ENCODE results near the gene ETV7. TPM values are rescaled to one million over a fixed set of nuclear protein-coding genes. Genes with fewer than 3 reads are reported as not detected.

The ETV7 gene
- total RNA-seq, 2 experiments from 2014 or later: 2.8 to 3.1 TPM

DNA sequence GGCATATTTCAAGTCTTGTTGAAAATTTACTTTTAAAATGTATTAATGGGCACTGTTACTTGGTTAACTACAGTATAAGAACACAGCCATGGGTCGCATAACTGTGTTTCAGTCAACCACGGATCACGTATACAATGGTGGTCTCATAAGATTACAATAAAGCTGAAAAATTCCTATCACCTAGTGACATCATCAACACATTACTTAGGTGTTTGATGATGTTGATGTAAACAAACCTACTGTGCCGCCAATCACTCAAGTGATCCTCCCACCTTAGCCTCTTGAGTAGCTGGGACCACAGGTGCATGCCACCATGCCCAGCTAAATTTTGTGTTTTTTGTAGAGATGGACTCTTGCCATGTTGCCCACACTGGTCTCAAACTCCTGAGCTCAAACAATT is 16.7 kb upstream of the ETV7 start:
- Mint-ChIP-seq H3K36me3 (no peaks in the 10 kb centered on the region), H3K4me3 (no peak overlapping the region), H3K9me3 (no peaks in the 10 kb centered on the region), H3K4me1 (no peaks in the 10 kb centered on the region), H3K27ac (no peak overlapping the region), H3K27me3 (peaks cover 17% of the 10 kb centered on the region)
- DNase-seq: no peak

DNA sequence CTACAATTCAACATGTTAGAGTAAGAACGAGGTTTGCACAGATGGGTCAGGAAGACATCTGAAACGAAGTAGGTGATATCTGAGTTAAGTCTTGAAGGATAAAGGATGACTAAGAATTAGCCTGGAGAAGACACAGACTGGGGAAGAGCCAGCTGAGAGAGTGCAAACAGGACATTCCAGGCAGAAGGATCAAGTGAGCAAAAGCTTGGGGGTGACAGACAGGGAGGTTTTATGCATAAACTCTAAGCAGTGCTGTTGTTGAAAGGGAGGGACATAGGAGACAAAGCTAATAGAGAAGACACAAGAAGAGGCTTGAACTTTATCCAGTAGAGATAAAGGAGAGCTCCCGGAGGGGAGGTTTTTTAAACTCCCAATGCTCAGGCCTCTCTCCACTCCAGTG is 15.0 kb upstream of the ETV7 start:
- Mint-ChIP-seq H3K4me1 (no peaks in the 10 kb centered on the region), H3K27me3 (peaks cover 13% of the 10 kb centered on the region), H3K36me3 (no peaks in the 10 kb centered on the region), H3K9me3 (no peaks in the 10 kb centered on the region), H3K27ac (no peak overlapping the region), H3K4me3 (no peak overlapping the region)
- DNase-seq: no peak

DNA sequence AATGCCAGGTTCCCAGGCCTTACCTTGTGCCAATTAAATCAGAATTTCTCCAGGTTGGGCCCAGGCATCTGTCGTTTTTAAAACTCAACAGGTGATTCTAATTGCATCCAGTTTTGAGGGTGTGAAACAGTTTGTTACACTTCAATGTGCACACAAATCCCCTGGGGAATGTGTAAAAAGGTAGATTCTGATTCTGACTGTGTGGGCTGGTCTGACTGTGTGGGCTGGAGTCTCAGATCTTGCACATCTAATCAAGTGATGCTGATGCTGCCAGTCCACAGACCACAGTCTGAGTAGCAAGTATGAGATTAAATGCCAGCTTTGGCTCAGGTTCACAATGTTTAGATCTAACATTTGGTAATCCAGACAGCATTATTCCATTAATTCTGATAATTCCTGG is 12.5 kb upstream of the ETV7 start:
- Mint-ChIP-seq H3K4me3 (no peak overlapping the region), H3K9me3 (no peaks in the 10 kb centered on the region), H3K4me1 (no peaks in the 10 kb centered on the region), H3K27me3 (peaks cover 7% of the 10 kb centered on the region), H3K27ac (no peak overlapping the region), H3K36me3 (no peaks in the 10 kb centered on the region)
- DNase-seq: no peak

DNA sequence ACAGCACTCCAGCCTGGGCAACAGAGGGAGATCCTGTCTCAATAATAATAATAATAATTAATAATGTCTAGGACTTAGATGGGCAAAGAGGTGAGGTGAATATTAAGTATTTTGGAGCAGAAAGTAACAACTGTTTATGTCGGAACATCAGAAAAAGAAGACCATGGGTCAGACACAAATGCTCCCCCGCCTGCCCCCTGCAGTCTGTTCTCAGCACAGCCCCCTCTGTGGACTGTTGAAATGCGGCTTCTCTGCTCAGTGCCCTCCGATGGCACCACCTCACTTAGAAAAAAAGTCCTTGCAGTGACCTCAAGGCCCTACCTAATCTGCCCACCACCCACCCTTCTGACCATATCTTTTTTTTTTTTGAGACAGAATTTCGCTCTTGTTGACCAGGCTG is 5.2 kb upstream of the ETV7 start:
- Mint-ChIP-seq H3K4me1 (peaks cover 5% of the 10 kb centered on the region), H3K4me3 (no peak overlapping the region), H3K27me3 (peaks cover 25% of the 10 kb centered on the region), H3K36me3 (no peaks in the 10 kb centered on the region), H3K9me3 (no peaks in the 10 kb centered on the region), H3K27ac (no peak overlapping the region)
- DNase-seq: no peak

DNA sequence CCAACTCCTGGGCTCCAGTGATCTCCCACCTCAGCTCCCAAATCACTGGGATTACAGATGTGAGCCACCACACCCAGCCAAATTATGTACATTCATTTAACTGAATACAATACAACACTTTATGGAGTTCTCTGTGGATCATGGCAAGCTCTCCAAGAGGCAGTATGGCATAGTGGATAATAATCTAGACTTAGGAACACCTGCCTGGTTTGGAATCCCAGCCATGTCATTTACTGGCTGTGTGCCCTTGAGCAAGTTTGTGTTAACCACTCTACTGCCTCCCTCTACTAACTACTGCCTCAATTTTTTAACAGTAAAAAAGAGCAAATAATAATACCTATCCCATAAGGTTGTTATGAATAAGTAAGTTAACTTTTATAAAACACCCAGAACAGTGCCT is 1.9 kb upstream of the ETV7 start:
- H3K9me3 Mint-ChIP-seq: no peaks in the 10 kb centered on the region
- H3K27me3 Mint-ChIP-seq: peaks cover 43% of the 10 kb centered on the region
- H3K4me3 Mint-ChIP-seq: no peak overlapping the region
- H3K4me1 Mint-ChIP-seq: peaks cover 15% of the 10 kb centered on the region
- no peaks in the 10 kb centered on the region for H3K36me3 Mint-ChIP-seq
- DNase-seq: no peak
- H3K27ac Mint-ChIP-seq: no peak overlapping the region

DNA sequence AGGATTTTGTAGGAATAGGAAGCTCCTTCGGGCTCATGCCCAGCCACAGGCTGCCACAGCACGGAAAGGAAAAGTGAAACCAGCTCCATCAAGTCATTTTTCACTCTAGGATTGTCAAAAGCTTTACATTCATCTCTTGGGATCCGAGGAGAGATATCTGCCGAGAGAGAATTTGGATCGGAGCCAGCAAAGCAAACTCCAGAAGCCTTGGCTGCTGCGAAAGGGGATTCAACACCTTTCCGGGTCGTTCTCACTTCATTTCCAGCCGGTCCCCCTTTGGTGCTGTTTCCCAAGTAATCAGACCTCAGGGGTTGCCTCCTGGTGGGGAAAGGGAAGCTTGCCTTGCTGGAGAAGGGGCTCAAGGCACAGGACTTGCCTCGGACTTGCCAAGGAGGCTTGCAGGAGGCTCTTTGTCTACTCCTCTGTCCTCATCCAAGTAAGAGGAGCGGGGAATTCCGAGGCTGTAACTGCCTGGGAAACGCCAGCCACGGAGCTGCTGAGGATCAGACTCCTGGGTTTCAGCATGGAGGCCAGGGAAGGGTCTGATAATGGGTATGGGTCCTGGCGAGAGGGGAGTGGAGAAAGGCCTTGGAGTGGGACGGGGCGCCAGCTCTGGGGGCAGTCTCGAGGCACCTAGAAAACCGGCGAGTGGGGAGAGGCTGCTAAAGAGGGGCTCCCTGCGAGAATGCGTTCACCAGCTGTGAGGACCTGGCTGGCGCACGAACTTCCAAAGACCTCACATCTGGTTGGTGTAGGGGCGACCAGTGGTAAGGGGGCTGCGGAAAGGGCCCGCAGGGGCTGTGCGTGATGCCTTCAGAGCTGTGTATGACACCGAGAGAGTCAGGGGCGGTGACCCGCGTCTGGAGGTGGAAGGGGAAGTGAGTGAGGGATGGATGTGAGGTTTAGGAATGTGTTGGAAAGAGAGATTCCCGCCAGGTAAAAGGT is 702 bp downstream of the ETV7 start:
- peak overlapping the region; percentile 86 for H3K4me3 Mint-ChIP-seq
- H3K9me3 Mint-ChIP-seq: no peaks in the 10 kb centered on the region
- H3K36me3 Mint-ChIP-seq: no peaks in the 10 kb centered on the region
- H3K27me3 Mint-ChIP-seq: peaks cover 43% of the 10 kb centered on the region
- H3K4me1 Mint-ChIP-seq: peaks cover 15% of the 10 kb centered on the region
- H3K27ac Mint-ChIP-seq: peak overlapping the region; percentile 75
- DNase-seq: peak; percentile 13

DNA sequence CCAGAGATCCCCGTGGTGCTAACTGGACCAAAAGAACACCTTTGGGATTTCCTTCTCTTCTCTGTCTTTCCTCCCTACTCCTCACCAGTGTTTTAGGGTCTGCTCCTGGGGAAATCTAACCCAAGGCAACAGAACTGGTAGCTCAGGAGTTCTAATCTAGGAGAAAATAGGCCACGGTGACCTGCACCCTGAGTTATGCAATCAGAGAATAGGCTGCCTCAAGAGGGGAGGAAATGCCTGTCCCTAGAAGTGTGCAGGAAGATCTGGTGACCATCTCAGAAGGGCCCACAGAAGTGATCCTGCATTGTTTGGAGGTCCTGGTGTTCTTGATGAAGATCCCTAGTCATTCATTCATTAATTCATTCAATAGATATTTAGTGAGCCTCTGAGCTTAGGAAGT is 3.4 kb downstream of the ETV7 start:
- Mint-ChIP-seq H3K27me3 (peaks cover 27% of the 10 kb centered on the region), H3K9me3 (no peaks in the 10 kb centered on the region), H3K36me3 (no peaks in the 10 kb centered on the region), H3K4me1 (peaks cover 15% of the 10 kb centered on the region), H3K27ac (no peak overlapping the region), H3K4me3 (no peak overlapping the region)
- no peak for DNase-seq

DNA sequence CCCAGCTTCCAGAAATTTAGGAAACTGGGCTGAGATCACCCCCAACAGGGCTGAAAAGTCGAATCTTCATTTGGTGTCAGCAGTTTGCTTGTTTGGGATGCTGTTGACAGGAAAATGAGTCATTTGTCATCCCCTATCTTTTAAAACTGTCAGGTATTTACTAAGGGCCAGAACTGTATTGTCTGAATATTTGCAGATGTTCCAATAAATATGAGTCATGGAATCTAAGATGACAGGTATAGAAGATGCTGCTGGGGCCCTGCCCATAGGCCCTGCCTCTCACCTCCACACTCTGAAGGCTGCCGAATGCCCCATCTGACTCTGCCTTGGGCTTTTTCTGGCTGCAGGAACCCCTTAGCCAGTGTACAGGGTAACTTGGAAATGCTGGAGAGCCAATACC is 3.9 kb downstream of the ETV7 start:
- H3K4me1 Mint-ChIP-seq: peaks cover 15% of the 10 kb centered on the region
- peaks cover 25% of the 10 kb centered on the region for H3K27me3 Mint-ChIP-seq
- H3K9me3 Mint-ChIP-seq: no peaks in the 10 kb centered on the region
- H3K27ac Mint-ChIP-seq: no peak overlapping the region
- no peak overlapping the region for H3K4me3 Mint-ChIP-seq
- H3K36me3 Mint-ChIP-seq: no peaks in the 10 kb centered on the region
- DNase-seq: no peak

DNA sequence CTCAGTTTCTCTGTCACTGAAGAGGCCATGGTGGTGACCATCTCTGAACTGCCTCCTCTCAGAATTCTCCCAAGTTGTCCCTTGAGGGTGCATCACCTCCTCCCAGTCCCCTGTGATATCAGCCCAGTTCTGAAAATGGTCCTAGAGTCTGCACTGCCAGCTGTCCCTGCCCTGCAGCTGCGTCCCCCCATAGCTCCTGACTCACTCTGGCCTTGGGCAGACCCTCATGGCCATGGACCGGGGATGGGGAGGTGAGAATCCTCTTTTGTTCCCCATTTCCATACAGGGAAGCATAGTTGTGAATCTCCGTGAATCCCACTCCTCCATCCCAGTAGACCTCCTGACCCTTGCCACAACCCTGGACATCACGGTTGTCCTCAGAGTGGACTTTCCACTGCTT is 4.5 kb downstream of the ETV7 start:
- Mint-ChIP-seq H3K4me3 (no peak overlapping the region), H3K27ac (no peak overlapping the region), H3K9me3 (no peaks in the 10 kb centered on the region), H3K4me1 (peaks cover 11% of the 10 kb centered on the region), H3K36me3 (no peaks in the 10 kb centered on the region), H3K27me3 (peaks cover 19% of the 10 kb centered on the region)
- DNase-seq: no peak

DNA sequence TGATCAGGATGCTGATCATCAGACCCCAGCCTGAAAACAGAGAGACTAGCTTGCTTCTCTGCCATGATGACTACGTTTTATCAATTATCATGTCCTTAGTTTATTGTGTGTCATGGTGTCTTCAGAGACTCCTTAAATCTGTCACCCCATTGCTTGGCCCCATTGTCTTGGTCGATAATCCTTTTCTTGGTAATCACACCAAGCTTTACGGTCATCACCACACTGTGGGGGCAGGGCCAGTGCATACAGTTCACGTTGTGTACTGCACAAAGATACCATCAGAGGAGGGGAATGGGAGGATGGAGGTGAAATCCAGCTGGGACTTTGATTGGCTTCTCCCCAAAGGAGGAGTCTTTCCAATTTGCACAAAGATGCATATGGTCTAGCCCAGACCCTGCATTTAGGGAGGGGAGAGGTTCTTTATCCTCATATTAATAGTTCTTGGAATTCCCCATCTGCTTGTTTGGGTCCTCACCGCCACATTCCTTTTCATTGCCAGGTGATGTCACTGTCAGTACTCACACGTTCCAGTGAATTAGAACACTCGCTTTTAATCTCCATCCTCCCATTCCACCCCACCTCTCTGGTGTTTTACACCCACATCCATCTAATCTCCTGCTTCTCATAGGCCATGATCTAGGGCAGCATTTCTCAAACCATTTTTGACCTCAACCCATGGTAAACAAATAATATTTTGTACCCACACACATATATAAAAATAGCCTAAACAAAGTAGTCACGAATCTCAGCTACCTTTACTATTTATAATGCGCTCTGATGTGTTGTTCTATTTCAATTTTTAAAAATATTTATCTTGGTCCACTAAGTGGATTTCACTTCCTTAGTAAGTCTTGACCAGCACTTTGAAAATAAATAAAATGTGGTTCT is 5.7 kb downstream of the ETV7 start:
- H3K27me3 Mint-ChIP-seq: peaks cover 10% of the 10 kb centered on the region
- H3K4me3 Mint-ChIP-seq: no peak overlapping the region
- H3K27ac Mint-ChIP-seq: no peak overlapping the region
- H3K36me3 Mint-ChIP-seq: no peaks in the 10 kb centered on the region
- H3K9me3 Mint-ChIP-seq: no peaks in the 10 kb centered on the region
- DNase-seq: no peak
- H3K4me1 Mint-ChIP-seq: peaks cover 6% of the 10 kb centered on the region

DNA sequence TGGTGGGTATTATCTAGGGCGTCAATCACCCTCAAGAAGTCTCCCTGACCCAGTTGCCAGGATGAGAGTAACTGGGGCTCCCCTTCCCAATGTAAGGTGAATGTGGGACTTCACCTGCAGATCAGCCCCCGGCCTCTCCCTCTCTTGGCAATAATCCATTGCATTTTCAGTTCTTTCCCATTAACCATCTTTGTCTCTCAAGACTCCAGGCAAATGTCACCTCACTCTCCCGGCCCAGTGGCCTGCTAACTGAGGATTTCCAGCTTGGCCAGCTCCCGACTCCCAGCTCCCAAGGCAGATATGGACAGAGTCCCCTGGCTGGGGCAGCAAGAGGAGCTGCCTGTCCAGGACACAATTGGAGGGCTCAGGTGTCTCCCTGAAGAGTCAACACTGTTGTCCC is 7.3 kb downstream of the ETV7 start:
- no peaks in the 10 kb centered on the region for H3K9me3 Mint-ChIP-seq
- H3K27me3 Mint-ChIP-seq: no peaks in the 10 kb centered on the region
- H3K4me1 Mint-ChIP-seq: no peaks in the 10 kb centered on the region
- H3K27ac Mint-ChIP-seq: no peak overlapping the region
- no peak for DNase-seq
- H3K4me3 Mint-ChIP-seq: no peak overlapping the region
- H3K36me3 Mint-ChIP-seq: no peaks in the 10 kb centered on the region

DNA sequence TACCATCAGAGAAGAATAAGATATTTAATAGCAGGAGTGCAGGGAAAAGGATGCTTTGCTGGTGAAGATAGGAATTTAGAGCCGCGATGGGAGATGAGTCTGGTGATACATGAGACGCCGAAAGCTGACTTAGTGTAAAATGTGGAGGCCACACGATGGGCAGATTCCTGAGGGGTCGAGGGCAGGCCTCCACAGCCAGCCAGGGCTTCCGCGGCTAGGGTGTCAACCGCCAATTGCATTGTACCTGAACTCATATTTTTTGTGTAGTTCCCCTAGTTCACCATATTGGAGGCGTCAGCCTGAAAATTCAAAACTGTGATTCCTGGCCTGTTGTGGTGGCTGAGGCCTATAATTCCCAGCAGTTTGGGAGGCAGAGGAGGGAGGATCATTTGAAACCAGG is 8.5 kb downstream of the ETV7 start:
- no peak for DNase-seq
- H3K27me3 Mint-ChIP-seq: no peaks in the 10 kb centered on the region
- no peaks in the 10 kb centered on the region for H3K9me3 Mint-ChIP-seq
- H3K4me3 Mint-ChIP-seq: no peak overlapping the region
- no peaks in the 10 kb centered on the region for H3K4me1 Mint-ChIP-seq
- H3K36me3 Mint-ChIP-seq: no peaks in the 10 kb centered on the region
- no peak overlapping the region for H3K27ac Mint-ChIP-seq

DNA sequence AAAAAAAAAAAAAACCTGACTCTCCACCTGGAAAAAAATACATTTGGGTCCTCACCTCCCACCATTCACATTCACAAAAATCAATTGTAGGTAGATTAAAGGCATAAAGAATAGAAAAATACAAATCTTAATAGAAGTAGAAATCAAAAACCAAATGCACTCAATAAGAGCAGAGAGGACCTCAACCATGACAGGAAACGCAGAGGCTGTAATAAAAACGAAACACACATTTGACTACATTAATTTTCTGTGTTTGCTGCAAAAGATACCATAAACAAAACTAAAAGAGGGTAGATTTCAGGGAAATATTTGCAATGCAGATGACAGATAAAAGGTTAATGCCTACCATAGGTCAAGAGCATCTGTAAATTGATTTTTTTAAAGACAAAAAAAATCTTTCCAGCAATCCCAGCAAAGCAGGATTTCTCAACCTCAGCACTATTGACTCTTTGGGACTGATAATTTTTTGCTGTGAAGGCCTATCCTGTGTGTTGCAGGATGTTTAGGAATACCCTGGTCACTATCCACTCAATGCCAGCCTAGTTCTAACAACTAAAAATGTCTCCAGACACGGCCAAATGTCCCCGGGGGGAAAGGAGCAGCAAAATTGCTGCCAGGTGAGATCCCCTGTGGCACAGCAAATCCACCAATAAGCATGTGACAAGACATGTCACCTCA is 9.1 kb downstream of the ETV7 start:
- H3K36me3 Mint-ChIP-seq: no peaks in the 10 kb centered on the region
- H3K4me1 Mint-ChIP-seq: no peaks in the 10 kb centered on the region
- H3K27me3 Mint-ChIP-seq: no peaks in the 10 kb centered on the region
- H3K9me3 Mint-ChIP-seq: no peaks in the 10 kb centered on the region
- no peak overlapping the region for H3K27ac Mint-ChIP-seq
- DNase-seq: no peak
- no peak overlapping the region for H3K4me3 Mint-ChIP-seq

DNA sequence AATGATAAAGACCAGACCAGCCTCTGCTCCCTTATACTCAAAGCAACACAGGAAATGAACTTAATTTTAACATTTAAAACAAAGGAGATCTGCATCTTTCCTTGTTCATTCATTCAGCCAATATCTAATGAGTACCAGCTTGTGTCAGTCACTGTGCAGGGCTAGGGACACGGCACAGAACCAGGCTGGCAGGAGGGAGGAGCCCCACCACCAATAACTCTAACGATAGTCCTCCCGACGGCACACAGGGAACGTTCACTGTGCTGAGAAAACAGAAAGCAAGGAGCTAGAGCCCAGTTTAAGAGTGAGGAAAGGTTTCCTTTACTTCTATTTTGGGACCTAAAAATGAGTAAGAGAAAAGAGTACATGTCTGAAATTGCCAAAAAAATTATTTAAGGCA is 9.9 kb downstream of the ETV7 start:
- no peak overlapping the region for H3K27ac Mint-ChIP-seq
- no peaks in the 10 kb centered on the region for H3K27me3 Mint-ChIP-seq
- no peaks in the 10 kb centered on the region for H3K36me3 Mint-ChIP-seq
- no peaks in the 10 kb centered on the region for H3K4me1 Mint-ChIP-seq
- no peak overlapping the region for H3K4me3 Mint-ChIP-seq
- no peak for DNase-seq
- H3K9me3 Mint-ChIP-seq: no peaks in the 10 kb centered on the region

DNA sequence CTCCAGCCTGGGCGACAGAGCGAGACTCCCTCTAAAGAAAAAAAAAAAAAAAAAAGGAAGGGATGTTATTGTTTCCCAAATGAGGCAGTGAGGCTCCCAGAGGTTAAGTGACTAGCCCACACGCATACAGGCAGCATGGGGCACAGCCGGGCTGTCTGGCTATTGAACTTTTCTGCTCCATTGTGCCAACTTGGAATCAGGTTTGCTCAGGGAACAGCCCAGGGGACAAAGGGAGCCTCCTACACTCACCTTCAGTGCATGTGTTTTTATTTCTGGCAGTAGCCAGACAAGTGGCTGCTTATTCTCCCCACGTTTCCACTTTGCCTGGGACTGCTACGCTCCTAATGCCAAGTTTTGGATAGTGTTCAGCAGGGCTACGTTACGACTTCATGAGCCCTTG is 10.7 kb downstream of the ETV7 start:
- H3K9me3 Mint-ChIP-seq: no peaks in the 10 kb centered on the region
- DNase-seq: no peak
- H3K36me3 Mint-ChIP-seq: no peaks in the 10 kb centered on the region
- H3K4me3 Mint-ChIP-seq: no peak overlapping the region
- H3K4me1 Mint-ChIP-seq: no peaks in the 10 kb centered on the region
- H3K27ac Mint-ChIP-seq: no peak overlapping the region
- H3K27me3 Mint-ChIP-seq: no peaks in the 10 kb centered on the region
